NCI-H187 treated with DMSO at 0.1 percent for 48 hours (cell line): ENCODE data around the gene SGK2.
"Not testable (repeated sequence)": the region's sequence is repeated elsewhere in the genome, so short reads cannot be mapped to it uniquely, and the experiment has no call there.

Source experiments
- DNase-seq: peaks from one replicate; lab custom pipeline; 2025; lab: John Stamatoyannopoulos, UW

SGK2 gene

DNA sequence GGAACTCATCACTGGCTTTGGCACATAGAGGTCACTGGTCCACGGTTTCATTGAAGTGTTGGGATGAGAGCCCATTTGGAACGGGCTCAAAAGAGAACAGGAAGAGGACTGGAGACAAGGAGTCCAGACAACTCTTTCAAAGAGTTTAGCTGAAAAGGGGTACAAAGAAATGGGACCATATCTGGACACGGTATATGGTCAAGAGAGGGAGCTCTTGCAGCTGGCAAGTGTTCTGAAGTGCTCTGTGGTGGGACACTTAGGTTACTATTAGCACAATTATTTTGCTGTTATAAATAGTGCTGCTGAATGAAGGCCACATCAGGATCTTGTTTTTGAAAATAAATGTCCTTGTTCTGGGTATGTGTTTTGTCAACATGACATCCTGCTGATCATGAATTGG is 4.6 kb downstream of the SGK2 start:
- DNase-seq, result no peak

DNA sequence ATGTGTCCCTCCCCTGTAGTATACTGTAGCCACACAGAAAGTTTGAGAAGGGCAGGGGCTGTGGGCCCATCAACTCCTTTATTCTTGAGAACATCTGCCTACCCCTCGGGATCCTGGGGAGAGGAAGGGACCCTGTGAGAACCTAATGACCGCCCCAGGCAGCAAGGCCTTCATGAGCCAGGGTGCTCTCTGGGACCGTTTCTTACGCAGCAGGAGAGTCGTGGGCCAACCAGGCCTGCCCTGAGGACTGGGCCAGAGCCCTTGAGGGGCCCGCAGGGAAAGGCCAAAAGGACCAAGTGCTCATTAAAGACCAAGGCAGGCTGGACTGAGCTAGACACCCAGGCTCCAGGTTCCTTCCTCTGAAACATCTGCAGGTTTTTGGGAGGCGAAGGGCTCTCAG is 5.2 kb downstream of the SGK2 start:
- DNase-seq, result no peak

DNA sequence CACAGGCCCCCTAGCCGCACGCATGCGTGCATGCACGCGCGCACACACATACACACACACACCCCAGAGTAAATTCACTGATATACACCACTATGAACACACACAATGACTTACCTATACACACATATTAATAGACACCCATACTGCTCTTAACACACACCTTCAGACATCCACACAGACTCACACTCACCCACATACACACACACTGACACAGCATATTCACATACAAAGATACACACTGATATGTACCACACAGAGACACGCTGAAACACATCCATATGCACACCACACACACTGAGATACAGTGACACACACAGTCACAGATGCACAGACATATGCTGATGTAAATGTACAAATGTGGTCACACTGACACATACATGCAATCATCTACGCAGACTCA is 5.6 kb downstream of the SGK2 start:
- DNase-seq, result no peak

DNA sequence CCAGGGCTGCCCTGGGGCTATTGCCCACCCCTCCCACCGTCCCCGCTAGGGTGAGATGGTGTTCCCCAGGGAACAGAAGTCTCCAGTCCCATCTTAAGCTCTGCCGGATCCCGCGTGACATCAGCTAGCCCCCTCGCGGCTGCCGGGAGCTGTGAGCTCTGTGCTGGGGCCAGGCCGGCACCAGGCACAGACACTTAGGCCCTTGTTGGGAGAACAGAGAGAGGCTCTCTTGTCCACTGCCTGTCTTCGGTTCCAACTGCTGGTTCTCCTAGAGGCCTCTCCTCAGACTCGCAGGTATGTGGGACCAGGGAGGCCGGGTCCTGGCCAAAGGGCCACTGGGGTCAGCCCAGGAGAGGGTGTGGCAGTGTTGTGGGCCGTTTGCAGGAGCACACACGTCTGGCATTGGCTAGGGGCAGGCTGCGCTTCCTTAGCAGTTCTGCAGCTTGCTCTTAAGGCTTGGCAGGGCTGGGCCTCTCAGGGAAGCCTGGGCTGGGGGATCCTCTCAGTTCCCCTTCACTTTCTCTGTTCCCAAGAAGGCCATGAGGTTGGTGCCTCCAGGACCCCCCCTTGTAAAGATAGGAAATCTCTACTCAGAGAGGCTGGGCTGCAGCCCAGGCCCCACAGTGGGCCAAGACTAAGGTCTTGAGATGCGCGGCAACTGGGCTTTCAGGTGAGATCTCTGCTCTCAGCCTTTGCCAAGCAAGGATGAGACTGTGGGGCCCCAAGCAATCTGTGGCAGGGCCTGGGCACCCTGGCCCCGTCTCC is 6.3 kb downstream of the SGK2 start:
- no peak for DNase-seq

DNA sequence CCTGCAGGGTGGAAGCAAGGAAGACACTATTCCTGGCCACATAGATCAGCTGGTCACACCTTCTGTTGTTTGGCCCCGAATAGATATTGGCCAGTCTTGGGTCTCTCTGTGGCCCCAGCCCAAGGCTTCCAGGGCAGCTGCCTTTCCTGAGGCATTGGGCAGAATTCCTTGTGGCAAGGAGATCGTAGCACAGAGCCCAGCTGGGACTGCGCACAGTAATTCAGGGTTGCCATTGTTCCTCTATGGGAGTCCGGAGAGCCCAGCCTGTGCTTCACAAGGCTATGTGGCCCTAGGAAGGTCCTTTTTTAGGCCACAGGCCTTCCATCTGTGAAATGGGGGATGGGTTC is 6.9 kb downstream of the SGK2 start:
- DNase-seq, result no peak

DNA sequence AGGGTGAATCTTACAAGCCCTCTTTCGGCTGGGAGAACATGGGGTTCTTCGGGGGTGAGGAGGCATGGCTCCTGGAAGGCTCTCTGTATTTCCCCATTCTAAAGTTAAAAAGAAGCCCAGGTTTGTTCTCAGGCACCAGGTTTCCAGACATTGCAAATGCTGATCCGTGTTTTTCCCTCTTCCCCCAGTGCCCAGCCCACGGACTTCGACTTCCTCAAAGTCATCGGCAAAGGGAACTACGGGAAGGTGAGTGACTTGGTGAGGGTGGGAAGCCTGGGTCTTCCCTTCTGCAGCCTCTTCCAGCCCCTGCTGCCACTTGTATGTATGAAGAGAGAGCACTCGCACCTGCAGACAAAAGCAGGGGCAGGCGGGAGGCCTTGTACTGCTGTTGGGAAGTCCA is 8.7 kb downstream of the SGK2 start:
- DNase-seq, result no peak

DNA sequence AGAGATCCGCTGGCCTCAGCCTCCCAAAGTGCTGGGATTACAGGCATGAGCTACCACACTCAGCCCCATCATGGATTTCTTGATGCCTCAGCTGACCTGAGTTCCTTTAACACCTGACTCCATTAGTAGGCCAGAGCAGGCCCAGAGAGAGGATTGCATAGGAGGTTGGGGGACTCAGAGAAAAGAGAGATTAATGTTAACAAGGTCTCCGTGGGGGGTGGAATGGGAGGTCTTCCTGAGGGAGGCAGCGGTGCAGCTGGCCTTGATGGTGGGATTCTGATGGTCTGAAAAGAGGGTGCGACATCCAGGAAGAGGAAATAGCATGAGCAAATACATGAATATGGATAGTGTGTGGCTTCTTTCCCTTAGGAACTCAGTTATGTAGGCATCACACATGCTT is 9.9 kb downstream of the SGK2 start:
- no peak for DNase-seq

DNA sequence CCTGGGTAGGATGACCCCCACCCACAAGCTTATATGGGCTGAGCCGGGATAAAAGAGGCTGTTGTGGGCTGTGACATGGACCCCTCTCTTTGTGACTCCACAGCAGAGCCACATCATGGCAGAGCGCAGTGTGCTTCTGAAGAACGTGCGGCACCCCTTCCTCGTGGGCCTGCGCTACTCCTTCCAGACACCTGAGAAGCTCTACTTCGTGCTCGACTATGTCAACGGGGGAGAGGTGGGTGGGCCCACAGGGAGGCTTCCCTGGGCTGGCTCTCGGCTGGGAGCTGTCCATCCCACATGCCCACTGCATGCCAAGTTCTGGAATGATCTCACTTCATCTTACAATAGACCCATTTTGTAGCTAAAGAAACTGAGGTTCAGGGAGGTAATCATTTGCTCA is 10.5 kb downstream of the SGK2 start:
- no peak for DNase-seq

DNA sequence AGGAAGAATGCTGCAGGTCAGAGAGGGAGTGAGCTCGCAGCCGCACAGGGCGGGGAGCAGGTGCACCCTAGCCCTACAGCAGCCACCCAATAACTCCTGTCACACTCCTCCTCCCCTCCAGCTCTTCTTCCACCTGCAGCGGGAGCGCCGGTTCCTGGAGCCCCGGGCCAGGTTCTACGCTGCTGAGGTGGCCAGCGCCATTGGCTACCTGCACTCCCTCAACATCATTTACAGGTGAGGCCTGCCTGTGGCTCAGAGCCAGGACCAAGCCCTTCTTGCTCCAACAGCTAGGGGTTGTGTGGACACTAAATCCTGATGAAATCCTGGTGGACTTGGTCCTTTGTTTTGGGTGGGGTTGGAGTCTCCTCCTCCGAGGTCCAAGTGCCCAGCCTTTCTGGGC is 11.7 kb downstream of the SGK2 start:
- DNase-seq, result no peak

DNA sequence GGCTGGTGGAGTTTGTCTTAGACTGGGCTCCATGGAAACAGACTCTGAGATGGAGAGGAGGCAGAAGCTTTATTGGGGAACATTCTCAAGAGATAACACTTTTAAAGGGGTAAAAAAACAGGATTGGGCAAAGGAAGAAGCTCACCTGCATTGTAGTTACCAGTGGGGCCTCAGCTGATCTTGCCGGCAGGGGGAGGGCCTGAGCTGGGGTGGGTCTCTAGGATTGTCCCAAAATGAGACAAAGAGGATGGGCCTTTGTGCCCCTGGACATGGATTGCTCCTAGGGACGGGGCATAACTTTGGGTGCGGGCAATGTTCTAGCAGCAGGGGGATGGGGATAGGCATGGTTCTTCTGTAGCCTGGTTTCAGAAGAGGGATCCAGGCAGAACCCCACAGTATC is 12.5 kb downstream of the SGK2 start:
- no peak for DNase-seq

DNA sequence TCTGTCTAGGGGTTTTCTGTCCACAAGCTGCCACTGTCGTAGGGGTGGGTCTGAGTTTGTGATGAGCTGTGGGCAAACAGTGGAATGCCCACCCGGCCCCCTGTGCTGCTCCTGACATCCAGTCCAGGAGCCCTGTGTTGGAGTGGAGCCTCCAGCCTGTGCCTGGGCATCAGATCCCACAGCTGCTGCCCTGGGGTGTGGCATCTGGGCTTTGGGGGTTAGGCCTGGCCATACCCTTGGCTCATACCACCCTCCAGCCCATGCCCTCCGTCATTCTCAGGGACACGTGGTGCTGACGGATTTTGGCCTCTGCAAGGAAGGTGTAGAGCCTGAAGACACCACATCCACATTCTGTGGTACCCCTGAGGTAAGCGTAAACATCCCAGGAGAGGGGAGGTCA is 12.9 kb downstream of the SGK2 start:
- DNase-seq, result no peak

DNA sequence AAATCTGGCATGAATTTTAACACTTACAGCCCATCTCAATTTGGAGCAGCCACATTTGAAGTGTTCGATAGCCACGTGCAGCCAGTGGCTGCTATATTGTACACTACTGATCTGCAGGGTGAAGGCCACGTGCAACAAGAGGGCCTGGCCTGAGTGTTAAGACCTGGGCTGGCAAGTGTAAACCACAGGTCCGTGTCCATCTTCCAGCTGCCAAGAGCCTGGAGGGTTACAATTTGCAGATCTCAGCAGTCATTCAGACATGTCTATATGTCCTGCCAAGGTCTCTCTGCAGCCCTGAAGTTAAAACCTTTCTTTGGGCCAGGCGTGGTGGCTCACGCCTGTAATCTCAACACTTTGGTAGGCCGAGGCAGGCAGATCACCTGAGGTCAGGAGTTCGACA is 14.1 kb downstream of the SGK2 start:
- DNase-seq, result no peak

DNA sequence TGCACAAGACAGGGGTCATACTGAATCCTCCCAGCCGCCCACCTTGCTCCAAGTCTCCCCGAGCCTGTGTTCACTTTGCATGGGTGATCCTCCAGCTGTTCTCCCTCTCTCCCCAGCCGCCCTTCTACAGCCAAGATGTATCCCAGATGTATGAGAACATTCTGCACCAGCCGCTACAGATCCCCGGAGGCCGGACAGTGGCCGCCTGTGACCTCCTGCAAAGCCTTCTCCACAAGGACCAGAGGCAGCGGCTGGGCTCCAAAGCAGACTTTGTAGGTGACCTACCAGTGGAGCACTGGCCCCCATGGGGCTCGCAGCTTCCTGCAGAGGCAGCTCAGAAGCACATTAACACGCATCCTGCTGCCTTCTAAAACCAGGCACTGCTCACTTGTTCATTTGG is 17.3 kb downstream of the SGK2 start:
- no peak for DNase-seq

DNA sequence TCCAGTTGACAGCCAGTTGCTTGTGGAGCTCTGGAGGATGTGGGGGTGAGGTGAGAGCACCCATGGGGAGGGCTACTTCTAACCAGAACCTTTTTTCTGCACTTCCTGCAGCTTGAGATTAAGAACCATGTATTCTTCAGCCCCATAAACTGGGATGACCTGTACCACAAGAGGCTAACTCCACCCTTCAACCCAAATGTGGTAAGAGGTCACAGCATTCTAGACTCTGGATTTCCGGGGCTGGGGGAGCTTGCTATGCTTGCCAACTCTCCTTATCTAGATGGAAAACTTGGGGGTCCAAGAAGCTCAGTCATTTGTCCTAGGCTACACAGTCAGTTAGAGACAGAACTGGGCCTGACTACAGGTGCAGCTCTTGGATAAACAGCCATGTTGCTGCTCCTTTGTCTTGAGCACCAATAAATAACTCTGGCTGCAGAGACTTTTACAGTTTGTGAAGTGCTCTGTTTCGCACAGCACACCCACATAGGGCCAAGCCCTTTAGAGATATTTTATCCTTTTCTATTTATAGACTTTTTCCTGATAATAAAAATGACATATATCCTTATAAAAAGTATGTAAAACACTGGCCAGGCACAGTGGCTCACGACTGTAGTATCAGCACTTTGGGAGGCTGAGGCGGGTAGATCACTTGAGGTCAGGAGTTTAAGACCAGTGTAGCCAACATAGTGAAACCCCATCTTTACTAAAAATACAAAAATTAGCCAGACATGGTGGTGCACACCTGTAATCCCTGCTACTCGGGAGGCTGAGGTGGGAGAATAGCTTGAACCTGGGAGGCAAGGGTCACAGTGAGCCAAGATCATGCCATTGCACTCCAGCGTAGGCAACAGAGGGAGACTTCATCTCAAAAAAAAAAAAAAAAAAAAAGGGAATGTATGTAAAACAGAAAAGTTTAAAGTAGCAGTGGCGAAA is 21.3 kb downstream of the SGK2 start:
- no peak for DNase-seq

DNA sequence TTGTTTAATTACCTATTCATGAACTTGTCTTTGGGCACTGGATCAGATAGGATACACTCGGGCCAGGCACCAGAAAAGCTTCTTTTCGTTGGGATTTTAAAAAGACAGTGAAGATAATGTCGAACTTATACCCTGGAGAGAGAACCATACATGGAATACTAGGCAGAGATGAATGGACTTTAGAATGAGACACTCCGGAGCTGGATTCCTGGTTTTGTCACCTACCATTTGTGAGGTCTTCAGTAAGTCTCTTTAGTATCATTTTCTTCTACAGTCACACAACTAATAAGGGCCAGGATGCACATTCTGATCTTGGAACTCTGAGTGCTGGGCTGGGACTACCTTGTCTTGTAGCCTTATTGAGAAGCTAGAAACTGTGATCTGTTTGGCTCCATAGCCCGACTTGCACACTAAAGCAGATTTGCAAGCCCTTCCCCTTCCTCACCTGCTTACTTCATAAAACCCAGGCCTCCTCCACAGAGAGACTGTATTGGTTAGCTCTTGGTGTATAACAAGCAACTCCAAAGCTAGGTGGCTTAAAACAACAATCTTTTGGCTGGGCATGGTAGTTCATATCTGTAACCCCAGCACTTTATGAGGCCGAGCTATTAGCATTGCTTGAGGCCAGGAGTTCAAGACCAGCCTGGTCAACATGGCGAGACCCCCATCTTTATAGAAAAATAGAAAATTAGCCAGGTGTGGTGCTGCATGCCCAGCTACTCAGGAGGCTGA is 24.5 kb downstream of the SGK2 start:
- no peak for DNase-seq

DNA sequence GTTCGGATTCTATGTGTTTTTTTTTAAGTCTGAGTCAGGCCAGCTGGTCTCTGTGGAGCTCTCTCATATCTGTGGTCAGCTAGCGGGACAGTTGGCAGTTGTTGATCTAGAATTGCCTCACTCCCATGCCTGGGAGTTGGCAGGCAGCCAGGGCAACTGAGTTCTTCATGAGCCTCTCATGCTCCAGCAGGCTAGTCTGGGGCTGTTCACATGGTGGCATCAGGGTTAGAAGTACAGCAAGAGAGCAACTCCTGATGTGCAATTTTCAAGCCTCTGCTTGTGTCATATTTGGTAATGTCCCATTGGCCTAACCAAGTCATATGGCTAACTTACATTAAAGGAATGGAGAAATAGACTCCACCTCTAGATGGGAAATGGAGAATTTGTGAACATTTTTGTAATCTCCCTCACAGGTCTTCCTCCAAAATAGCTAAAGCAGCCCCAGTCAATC is 25.2 kb downstream of the SGK2 start:
- DNase-seq, result no peak

DNA sequence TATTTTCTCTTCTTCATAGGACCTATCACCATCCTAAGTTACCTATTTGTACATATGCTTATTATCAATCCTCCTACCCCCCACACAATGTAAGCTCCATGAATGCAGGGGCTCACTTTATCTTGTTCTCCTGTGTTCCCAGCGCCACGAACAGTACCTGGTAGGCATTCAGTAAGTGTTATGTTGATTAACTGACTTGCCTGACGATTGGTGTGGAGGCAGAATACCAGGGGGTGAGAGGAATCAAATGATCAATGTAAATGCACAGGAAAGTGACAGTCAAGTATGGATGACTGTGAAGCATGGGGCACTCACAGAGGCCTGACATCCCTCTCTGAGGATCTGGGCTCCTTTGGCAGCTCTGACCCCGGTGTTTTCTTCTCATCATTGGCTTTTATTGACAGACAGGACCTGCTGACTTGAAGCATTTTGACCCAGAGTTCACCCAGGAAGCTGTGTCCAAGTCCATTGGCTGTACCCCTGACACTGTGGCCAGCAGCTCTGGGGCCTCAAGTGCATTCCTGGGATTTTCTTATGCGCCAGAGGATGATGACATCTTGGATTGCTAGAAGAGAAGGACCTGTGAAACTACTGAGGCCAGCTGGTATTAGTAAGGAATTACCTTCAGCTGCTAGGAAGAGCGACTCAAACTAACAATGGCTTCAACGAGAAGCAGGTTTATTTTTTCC is 25.8 kb downstream of the SGK2 start:
- no peak for DNase-seq

DNA sequence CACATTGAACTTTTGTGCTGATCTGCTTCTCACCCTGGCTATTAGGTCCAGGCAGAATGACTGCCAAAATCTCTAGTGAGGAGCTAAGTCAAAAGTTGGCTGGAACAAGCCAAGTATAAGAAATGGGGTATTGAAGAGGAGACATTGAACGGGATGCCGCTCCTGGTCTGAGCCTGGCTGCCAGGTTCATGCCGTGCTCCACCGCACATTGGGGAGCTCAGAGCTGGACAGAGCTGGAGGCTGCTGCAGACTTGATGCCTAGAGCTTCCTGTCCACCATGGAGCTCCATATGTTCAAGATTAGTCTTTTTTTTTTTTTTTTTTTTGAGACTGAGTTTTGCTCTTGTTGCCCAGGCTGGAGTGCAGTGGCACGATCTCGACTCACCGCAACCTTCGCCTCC is 27.8 kb downstream of the SGK2 start:
- DNase-seq, result no peak

DNA sequence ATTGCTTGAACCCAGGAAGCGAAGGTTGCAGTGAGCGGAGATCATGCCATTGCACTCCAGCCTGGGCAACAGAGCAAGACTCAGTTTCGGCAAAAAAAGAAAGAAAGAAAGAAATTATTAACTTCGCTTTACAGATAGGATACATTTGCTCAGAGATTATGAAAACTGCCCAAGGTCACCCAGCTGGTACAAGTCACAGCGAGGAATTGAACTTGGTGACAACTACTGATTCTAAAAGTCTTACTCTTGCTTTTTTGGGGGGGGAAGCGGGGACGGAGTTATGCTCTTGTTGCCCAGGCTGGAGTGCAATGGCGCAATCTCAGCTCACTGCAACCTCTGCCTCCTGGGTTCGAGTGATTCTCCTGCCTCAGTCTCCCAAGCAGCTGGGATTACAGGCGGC is 29.7 kb downstream of the SGK2 start:
- not testable (repeated sequence) for DNase-seq

DNA sequence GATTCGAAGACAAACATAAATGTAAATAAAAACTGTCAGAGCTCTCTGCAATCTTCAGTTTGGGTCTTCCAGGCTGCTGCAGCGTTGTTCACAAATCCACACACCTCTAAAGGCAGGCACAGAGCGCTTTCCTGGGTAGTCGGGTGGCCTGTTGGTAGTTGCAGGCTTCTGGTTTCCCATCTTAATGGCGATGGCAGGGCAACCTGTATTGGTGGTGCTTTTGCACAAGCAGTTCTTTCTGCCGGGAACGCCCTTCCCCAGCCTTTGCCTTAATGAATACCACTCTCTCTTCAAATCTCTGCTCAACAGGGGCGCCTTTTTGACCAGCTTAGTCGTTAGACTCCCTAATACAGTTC is 31.2 kb downstream of the SGK2 start:
- DNase-seq, result no peak

DNA sequence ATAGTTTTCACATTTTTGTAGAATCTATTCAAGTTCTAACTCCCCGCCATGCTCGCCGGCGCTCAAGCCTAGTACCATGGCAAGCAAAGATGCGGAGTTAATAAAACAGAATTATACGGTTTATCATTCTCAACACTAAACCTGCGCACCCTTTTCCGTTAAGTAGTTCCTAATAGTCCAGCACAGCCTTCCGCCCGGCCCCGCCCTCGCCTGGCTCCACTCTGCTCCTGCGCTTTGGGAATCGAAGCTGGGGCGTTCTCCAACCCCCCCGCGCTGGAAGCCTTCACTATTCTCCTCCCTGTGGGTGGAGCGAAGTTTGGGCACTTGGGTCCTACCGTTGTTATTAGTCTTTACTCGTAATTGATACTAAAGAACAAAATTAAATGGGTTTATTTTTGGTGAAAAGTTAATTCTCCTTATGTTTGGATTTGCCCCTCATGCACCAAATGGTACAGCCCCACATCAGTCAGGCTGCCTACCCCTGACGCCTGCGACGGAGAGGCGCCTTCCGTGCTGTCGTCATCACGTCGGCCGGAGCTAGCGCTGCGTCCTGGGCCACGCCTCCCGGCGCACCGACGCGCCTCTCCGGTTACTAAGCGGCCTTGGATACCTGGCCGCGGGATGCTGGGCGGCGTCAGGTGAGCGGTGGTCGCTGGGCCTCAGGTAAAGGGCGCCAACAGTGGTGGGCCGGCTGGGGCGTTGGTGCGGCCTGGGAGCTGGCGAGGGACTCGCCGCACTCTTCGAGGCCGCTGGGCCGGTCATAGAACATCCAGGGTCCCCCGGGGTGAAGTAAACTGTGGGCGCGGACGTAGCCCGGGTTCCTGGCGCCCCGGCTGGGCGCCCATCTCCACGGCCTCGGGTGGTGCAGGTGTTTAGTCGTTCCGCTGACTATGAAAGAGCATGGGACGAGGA is 31.8 kb downstream of the SGK2 start, which contains the start of gene IFT52:
TSS of gene IFT52 (plus strand) at position 546 of the 912 bp plus-strand sequence. CDS start 3,762 bp downstream, outside the sequence.
- DNase-seq, result peak; percentile 83
